HepG2 (cell line): ENCODE measurements around the gene PRRT2. TPM values are rescaled to one million over a fixed set of nuclear protein-coding genes. Genes with fewer than 3 reads are reported as not detected.

Experiments used
- CC2D1A ChIP-seq: sonication (generic); formaldehyde crosslinking; IDR thresholded peaks from 2 replicates; pipeline ENCODE4 v1.8.1; 2023; ENCODE audit warnings: mild to moderate bottlenecking, missing genetic modification reagents
- CHCHD3 ChIP-seq: sonication (generic); formaldehyde crosslinking; IDR thresholded peaks from 2 replicates; pipeline ENCODE4 v1.8.0; 2022; ENCODE audit warnings: mild to moderate bottlenecking, missing genetic modification reagents, moderate library complexity
- CREM ChIP-seq, 2 experiments: sonication (generic) in 1 of 2; formaldehyde crosslinking in 1 of 2; IDR thresholded peaks; 2 replicates each; pipeline versions ENCODE4 v1.4.0 to v1.6.1; 2016 to 2020; ENCODE audit warnings: antibody characterized with exemption in 1 of 2, mild to moderate bottlenecking in 1 of 2, missing genetic modification reagents in 1 of 2
- EEA1 ChIP-seq: sonication (generic); formaldehyde crosslinking; IDR thresholded peaks from 2 replicates; pipeline ENCODE4 v1.5.1; 2020; ENCODE audit warnings: mild to moderate bottlenecking, missing genetic modification reagents, borderline replicate concordance
- ESRRA ChIP-seq: sonication (generic); formaldehyde crosslinking; IDR thresholded peaks from 2 replicates; pipeline ENCODE4 v1.5.1; 2020; ENCODE audit warnings: mild to moderate bottlenecking, low read depth, missing genetic modification reagents
- HES4 ChIP-seq: sonication (generic); formaldehyde crosslinking; IDR thresholded peaks from 2 replicates; pipeline ENCODE4 v1.9.0; 2021; ENCODE audit warnings: mild to moderate bottlenecking, missing genetic modification reagents, borderline replicate concordance
- JUNB ChIP-seq: sonication (generic); formaldehyde crosslinking; IDR thresholded peaks from 2 replicates; pipeline ENCODE4 v1.8.0; 2022; ENCODE audit warnings: missing genetic modification reagents, mild to moderate bottlenecking, borderline replicate concordance
- NCOA5 ChIP-seq: sonication (generic); formaldehyde crosslinking; IDR thresholded peaks from 2 replicates; pipeline ENCODE4 v1.4.0; 2020; ENCODE audit warnings: missing genetic modification reagents
- RARG ChIP-seq: sonication (generic); formaldehyde crosslinking; IDR thresholded peaks from 2 replicates; pipeline ENCODE4 v1.4.0; 2020; ENCODE audit warnings: low read depth, mild to moderate bottlenecking, missing genetic modification reagents
- SP5 ChIP-seq: IDR thresholded peaks from 2 replicates; pipeline ENCODE4 v1.6.1; 2016; ENCODE audit warnings: low read depth, borderline replicate concordance
- SRSF1 ChIP-seq: fragments of 200-400 bp; formaldehyde crosslinking; optimal IDR thresholded peaks from 2 replicates; pipeline ENCODE3; 2017; ENCODE audit warnings: mild to moderate bottlenecking, low read depth, low read length, moderate library complexity
- WIZ ChIP-seq: sonication (generic); formaldehyde crosslinking; IDR thresholded peaks from 2 replicates; pipeline ENCODE4 v1.5.1; 2020; ENCODE audit warnings: mild to moderate bottlenecking, missing genetic modification reagents
- YY1 ChIP-seq: IDR thresholded peaks from 2 replicates; pipeline ENCODE4 v1.6.1; 2011; ENCODE audit warnings: low read length, low read depth, moderate library complexity, mild to moderate bottlenecking; ENCODE audit not compliant: insufficient read depth, insufficient replicate concordance
- ZKSCAN8 ChIP-seq: IDR thresholded peaks from 2 replicates; pipeline ENCODE4 v1.6.1; 2016; ENCODE audit warnings: borderline replicate concordance, missing genetic modification reagents, missing compliant biosample characterization
- ZNF282 ChIP-seq: fragments of 450-650 bp; IDR thresholded peaks from 2 replicates; pipeline ENCODE4 v1.6.1; 2018; ENCODE audit not compliant: partially characterized antibody
- polyA plus RNA-seq, 8 experiments: library from polyadenylated mRNA; depleted of rRNA in 3 of 8; stranded (reverse) in 7 of 8; unstranded in 1 of 8; fragments of >200 nt; fragmentation: Illumina TruSeq in 4 of 8; extraction: Trizol in 4 of 8; gene quantifications; 2 replicates each; pipeline versions ENCODE4 v1.2.1 to v1.2.3, GENCODE V29; 2011 to 2016; ENCODE audit warnings: low read depth in 4 of 8, missing spikeins in 1 of 8, mixed read lengths in 1 of 8; ENCODE audit not compliant: insufficient read depth in 1 of 8
- total RNA-seq, 5 experiments: library from RNA; depleted of rRNA; stranded (reverse); fragments of >200 nt; fragmentation: Illumina TruSeq; extraction: Trizol; gene quantifications; 2 replicates each; pipeline ENCODE4 v1.2.3, GENCODE V29; 2016; ENCODE audit warnings: low read depth in 1 of 5
- TF ChIP-seq, protein P1 (sequence below): sonication (generic); formaldehyde crosslinking; IDR thresholded peaks from 2 replicates; pipeline ENCODE4 v1.5.0; 2020; ENCODE audit warnings: mild to moderate bottlenecking, missing genetic modification reagents, borderline replicate concordance
- TF ChIP-seq, protein P2 (sequence below): sonication (generic); formaldehyde crosslinking; IDR thresholded peaks from 2 replicates; pipeline ENCODE4 v1.8.0; 2022; ENCODE audit warnings: missing genetic modification reagents, low read depth, mild to moderate bottlenecking, borderline replicate concordance
- TF ChIP-seq, protein P3 (sequence below): sonication (generic); formaldehyde crosslinking; IDR thresholded peaks from 2 replicates; pipeline ENCODE4 v1.4.0; 2020; ENCODE audit warnings: missing genetic modification reagents, mild to moderate bottlenecking, borderline replicate concordance

PRRT2 gene
- total and polyA plus RNA-seq, 2 of the 13 experiments (the other 11 are each of a cell fraction or from before 2014, with no cell fraction given): 0.51 to 1.1 TPM

DNA sequence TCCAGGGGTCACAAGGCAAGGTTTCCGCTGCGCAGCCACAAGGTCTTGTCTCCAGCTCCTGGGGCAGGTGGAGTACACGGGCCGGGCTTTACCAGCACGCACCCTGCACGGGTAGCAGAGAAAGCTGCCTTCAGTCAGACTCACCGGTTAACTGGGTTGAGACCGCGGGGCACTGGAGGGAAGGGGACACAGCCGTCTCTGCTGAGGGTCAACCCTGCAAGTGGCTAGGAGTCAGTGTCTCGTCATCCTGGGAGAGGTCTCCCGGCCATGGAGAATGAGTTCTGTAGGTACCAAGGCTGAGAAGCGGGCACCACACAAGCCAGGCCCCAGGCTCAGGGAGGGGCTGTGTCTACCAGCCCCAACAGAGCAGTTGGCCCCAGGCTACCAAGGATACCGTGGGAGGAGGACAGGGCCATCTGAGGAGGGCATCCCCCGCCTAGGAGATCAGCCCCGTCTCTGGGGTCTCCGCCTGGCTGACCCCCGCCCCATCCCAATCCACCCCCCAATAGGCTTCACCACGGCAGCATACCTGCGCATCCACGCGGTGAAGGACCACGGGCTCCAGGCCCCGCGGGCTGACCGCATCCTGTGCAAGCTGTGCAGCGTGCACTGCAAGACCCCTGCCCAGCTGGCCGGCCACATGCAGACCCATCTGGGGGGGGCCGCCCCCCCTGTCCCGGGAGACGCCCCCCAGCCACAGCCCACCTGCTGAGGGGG lies 2.8 kb upstream of the PRRT2 start (continued):
- TF ChIP-seq ZNF282: no peak
- no peak for TF ChIP-seq ZKSCAN8 (CRISPR knock-in tag)
- TF ChIP-seq EEA1 (CRISPR knock-in tag): no peak
- no peak for TF ChIP-seq ESRRA
- TF ChIP-seq SRSF1: peak; percentile 11
- no peak for TF ChIP-seq HES4 (CRISPR knock-in tag)
- no peak for TF ChIP-seq CHCHD3 (CRISPR knock-in tag)
- no peak for TF ChIP-seq RARG
- no peak for TF ChIP-seq YY1
- no peak for TF ChIP-seq SP5 (CRISPR knock-in tag)
- TF ChIP-seq, protein P1, sequence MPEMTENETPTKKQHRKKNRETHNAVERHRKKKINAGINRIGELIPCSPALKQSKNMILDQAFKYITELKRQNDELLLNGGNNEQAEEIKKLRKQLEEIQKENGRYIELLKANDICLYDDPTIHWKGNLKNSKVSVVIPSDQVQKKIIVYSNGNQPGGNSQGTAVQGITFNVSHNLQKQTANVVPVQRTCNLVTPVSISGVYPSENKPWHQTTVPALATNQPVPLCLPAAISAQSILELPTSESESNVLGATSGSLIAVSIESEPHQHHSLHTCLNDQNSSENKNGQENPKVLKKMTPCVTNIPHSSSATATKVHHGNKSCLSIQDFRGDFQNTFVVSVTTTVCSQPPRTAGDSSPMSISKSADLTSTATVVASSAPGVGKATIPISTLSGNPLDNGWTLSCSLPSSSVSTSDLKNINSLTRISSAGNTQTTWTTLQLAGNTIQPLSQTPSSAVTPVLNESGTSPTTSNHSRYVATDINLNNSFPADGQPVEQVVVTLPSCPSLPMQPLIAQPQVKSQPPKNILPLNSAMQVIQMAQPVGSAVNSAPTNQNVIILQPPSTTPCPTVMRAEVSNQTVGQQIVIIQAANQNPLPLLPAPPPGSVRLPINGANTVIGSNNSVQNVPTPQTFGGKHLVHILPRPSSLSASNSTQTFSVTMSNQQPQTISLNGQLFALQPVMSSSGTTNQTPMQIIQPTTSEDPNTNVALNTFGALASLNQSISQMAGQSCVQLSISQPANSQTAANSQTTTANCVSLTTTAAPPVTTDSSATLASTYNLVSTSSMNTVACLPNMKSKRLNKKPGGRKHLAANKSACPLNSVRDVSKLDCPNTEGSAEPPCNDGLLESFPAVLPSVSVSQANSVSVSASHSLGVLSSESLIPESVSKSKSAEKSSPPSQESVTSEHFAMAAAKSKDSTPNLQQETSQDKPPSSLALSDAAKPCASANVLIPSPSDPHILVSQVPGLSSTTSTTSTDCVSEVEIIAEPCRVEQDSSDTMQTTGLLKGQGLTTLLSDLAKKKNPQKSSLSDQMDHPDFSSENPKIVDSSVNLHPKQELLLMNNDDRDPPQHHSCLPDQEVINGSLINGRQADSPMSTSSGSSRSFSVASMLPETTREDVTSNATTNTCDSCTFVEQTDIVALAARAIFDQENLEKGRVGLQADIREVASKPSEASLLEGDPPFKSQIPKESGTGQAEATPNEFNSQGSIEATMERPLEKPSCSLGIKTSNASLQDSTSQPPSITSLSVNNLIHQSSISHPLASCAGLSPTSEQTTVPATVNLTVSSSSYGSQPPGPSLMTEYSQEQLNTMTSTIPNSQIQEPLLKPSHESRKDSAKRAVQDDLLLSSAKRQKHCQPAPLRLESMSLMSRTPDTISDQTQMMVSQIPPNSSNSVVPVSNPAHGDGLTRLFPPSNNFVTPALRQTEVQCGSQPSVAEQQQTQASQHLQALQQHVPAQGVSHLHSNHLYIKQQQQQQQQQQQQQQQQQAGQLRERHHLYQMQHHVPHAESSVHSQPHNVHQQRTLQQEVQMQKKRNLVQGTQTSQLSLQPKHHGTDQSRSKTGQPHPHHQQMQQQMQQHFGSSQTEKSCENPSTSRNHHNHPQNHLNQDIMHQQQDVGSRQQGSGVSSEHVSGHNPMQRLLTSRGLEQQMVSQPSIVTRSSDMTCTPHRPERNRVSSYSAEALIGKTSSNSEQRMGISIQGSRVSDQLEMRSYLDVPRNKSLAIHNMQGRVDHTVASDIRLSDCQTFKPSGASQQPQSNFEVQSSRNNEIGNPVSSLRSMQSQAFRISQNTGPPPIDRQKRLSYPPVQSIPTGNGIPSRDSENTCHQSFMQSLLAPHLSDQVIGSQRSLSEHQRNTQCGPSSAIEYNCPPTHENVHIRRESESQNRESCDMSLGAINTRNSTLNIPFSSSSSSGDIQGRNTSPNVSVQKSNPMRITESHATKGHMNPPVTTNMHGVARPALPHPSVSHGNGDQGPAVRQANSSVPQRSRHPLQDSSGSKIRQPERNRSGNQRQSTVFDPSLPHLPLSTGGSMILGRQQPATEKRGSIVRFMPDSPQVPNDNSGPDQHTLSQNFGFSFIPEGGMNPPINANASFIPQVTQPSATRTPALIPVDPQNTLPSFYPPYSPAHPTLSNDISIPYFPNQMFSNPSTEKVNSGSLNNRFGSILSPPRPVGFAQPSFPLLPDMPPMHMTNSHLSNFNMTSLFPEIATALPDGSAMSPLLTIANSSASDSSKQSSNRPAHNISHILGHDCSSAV: no peak
- TF ChIP-seq NCOA5 (CRISPR knock-in tag): no peak
- TF ChIP-seq, protein P2, sequence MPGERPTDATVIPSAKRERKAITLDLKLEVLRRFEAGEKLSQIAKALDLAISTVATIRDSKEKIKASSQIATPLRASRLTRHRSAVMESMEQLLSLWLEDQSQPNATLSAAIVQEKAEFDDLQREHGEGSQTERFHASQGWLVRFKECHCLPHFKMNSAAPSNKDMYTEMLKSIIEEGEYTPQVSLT (CRISPR knock-in tag): no peak
- no peak for TF ChIP-seq CC2D1A (CRISPR knock-in tag)
- TF ChIP-seq, protein P3, sequence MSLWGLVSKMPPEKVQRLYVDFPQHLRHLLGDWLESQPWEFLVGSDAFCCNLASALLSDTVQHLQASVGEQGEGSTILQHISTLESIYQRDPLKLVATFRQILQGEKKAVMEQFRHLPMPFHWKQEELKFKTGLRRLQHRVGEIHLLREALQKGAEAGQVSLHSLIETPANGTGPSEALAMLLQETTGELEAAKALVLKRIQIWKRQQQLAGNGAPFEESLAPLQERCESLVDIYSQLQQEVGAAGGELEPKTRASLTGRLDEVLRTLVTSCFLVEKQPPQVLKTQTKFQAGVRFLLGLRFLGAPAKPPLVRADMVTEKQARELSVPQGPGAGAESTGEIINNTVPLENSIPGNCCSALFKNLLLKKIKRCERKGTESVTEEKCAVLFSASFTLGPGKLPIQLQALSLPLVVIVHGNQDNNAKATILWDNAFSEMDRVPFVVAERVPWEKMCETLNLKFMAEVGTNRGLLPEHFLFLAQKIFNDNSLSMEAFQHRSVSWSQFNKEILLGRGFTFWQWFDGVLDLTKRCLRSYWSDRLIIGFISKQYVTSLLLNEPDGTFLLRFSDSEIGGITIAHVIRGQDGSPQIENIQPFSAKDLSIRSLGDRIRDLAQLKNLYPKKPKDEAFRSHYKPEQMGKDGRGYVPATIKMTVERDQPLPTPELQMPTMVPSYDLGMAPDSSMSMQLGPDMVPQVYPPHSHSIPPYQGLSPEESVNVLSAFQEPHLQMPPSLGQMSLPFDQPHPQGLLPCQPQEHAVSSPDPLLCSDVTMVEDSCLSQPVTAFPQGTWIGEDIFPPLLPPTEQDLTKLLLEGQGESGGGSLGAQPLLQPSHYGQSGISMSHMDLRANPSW (CRISPR knock-in tag): no peak
- no peak for TF ChIP-seq JUNB
- TF ChIP-seq WIZ (CRISPR knock-in tag): no peak
- TF ChIP-seq CREM (IDR thresholded peaks at IDR 0.05): no peak
- no peak for TF ChIP-seq CREM (CRISPR knock-in tag; IDR thresholded peaks at IDR 0.05)
